Ovary (tissue), 3 donors: ENCODE results near the gene NOL8.

Experiments
- POLR2A ChIP-seq: fragments of 450-650 bp; IDR thresholded peaks from one replicate; pipeline ENCODE4 v1.6.1; 2017; ENCODE audit warnings: antibody characterized with exemption, mild to moderate bottlenecking, moderate library complexity
- TF ChIP-seq, protein P1 (sequence below), 3 donors: fragments of 450-650 bp in 2 of 3; fragments of 200-600 bp in 1 of 3; IDR thresholded peaks; one replicate each; pipeline versions ENCODE4 v1.5.1 to v1.8.0; 2016 to 2022; ENCODE audit warnings: antibody characterized with exemption in 3 of 3, mild to moderate bottlenecking in 1 of 3
- donor health status: DM: no; HTN: no; CAD: no.

DNA sequence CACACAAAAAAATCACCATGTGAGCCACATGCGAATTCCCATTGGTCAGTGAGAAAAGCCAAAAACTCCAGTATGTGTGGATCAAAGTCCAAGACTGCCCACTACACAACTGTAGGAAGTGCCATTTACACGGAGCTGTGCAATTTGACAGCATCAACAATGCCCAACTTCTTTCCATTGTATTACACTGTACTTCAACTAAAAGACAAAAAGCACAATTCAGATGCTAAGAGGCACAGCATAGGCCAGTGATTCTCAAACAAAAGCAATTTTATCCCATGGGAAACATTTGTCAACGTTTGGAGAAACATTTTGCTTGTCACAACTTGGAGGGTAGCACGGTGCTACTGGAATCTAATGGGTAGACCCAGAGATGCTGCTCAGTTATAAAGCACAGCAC lies 71.5 kb downstream of the NOL8 start:
- TF ChIP-seq, protein P1, sequence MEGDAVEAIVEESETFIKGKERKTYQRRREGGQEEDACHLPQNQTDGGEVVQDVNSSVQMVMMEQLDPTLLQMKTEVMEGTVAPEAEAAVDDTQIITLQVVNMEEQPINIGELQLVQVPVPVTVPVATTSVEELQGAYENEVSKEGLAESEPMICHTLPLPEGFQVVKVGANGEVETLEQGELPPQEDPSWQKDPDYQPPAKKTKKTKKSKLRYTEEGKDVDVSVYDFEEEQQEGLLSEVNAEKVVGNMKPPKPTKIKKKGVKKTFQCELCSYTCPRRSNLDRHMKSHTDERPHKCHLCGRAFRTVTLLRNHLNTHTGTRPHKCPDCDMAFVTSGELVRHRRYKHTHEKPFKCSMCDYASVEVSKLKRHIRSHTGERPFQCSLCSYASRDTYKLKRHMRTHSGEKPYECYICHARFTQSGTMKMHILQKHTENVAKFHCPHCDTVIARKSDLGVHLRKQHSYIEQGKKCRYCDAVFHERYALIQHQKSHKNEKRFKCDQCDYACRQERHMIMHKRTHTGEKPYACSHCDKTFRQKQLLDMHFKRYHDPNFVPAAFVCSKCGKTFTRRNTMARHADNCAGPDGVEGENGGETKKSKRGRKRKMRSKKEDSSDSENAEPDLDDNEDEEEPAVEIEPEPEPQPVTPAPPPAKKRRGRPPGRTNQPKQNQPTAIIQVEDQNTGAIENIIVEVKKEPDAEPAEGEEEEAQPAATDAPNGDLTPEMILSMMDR (IDR thresholded peaks at IDR 0.05), result no peak
- TF ChIP-seq POLR2A, result no peak
